Measurements from ENCODE around the gene SCIN. TPM values are rescaled to one million over a fixed set of nuclear protein-coding genes. Genes with fewer than 3 reads are reported as not detected.

Gene SCIN
- total and polyA plus RNA-seq, 2 experiments from 2014 or later, result 0.32 to 0.64 TPM

- Histone ChIP-seq H3K79me2 (ENCODE audit: insufficient read depth) (no peaks in the 10 kb centered on the region), H3K9me3 (ENCODE audit: low read depth) (no peaks in the 10 kb centered on the region), H3K9me2 (ENCODE audit: insufficient read depth) (no peaks in the 10 kb centered on the region), H2AFZ (peak overlapping the region; percentile 71), H3K36me3 (ENCODE audit: low read depth) (no peaks in the 10 kb centered on the region), H4K20me1 (ENCODE audit: insufficient read depth) (no peaks in the 10 kb centered on the region), H3F3A (ENCODE audit: insufficient read depth) (no peaks in the 10 kb centered on the region), H3K4me1 (ENCODE audit: insufficient read depth) (no peaks in the 10 kb centered on the region), H3K27me3 (replicated peaks; ENCODE audit: insufficient read depth) (no peaks in the 10 kb centered on the region), H3K4me3 (no peak overlapping the region), H3K4me2 (ENCODE audit: unreplicated experiment) (no peak overlapping the region), H3K9ac (no peak overlapping the region), H3K27ac (no peak overlapping the region)
- no peak for DNase-seq
- TF ChIP-seq EZH2phosphoT487 (IDR thresholded peaks at IDR 0.05; ENCODE audit: insufficient read depth, low read depth), result no peak
- TF ChIP-seq EZH2 (IDR thresholded peaks at IDR 0.05; ENCODE audit: insufficient read depth, poor library complexity, severe bottlenecking), result no peak
- WGBS, 2 experiments (ENCODE audit: low coverage in 1 of 2, low lambda C conversion rate in 2 of 2, missing lambda C conversion rate in 2 of 2), result 58 to 61% methylated on average over 7 of the region's 7 CpGs
- in situ Hi-C loops (cut with MboI), result no loop called here
Measured at GRCh38 chr7:12557282-12557681, 13.2 kb upstream of the SCIN start.

GRCh38 chr7:12564996-12565764 lies 5.3 kb upstream of the SCIN start:
- Histone ChIP-seq H2AFZ (no peak overlapping the region), H3K79me2 (ENCODE audit: insufficient read depth) (no peaks in the 10 kb centered on the region), H4K20me1 (ENCODE audit: insufficient read depth) (no peaks in the 10 kb centered on the region), H3F3A (ENCODE audit: insufficient read depth) (no peaks in the 10 kb centered on the region), H3K36me3 (ENCODE audit: low read depth) (no peaks in the 10 kb centered on the region), H3K4me3 (no peak overlapping the region), H3K27ac (no peak overlapping the region), H3K9me2 (ENCODE audit: insufficient read depth) (no peaks in the 10 kb centered on the region), H3K27me3 (replicated peaks; ENCODE audit: insufficient read depth) (peaks cover 14% of the 10 kb centered on the region), H3K4me1 (ENCODE audit: insufficient read depth) (no peaks in the 10 kb centered on the region), H3K4me2 (ENCODE audit: unreplicated experiment) (no peak overlapping the region), H3K9me3 (ENCODE audit: low read depth) (no peaks in the 10 kb centered on the region), H3K9ac (no peak overlapping the region)
- 64 to 65% methylated on average over 4 of the region's 4 CpGs for WGBS, 2 experiments (ENCODE audit: low coverage in 1 of 2, low lambda C conversion rate in 2 of 2, missing lambda C conversion rate in 2 of 2)
- no peak for TF ChIP-seq EZH2 (IDR thresholded peaks at IDR 0.05; ENCODE audit: insufficient read depth, poor library complexity, severe bottlenecking)
- no peak for TF ChIP-seq EZH2phosphoT487 (IDR thresholded peaks at IDR 0.05; ENCODE audit: insufficient read depth, low read depth)
- in situ Hi-C loops (cut with MboI), result no loop called here
- no peak for DNase-seq

DNA sequence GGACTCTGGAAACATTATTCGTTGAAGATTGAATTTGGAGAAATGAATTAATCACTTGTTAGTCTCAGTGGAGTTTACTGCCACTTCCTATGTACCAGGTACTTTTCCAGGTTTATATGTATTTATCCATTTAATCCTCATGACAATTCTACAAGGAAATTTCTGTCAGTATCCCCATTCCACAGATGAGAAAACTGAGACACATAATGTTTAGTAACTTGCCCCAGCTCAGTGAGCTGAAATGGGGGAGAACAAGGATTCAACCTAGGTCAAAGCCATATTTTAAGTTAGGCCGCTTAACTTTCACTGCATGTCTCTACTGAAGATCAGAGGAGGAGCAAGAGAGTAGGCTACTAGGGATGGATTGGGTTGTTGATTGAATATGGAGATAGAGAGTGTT lies 4.6 kb upstream of the SCIN start:
- 53 to 63% methylated on average over 2 of the region's 2 CpGs for WGBS, 2 experiments (ENCODE audit: low coverage in 1 of 2, low lambda C conversion rate in 2 of 2, missing lambda C conversion rate in 2 of 2)
- Histone ChIP-seq H3K9ac (no peak overlapping the region), H2AFZ (no peak overlapping the region), H3K79me2 (ENCODE audit: insufficient read depth) (no peaks in the 10 kb centered on the region), H3K4me2 (ENCODE audit: unreplicated experiment) (no peak overlapping the region), H4K20me1 (ENCODE audit: insufficient read depth) (no peaks in the 10 kb centered on the region), H3F3A (ENCODE audit: insufficient read depth) (no peaks in the 10 kb centered on the region), H3K36me3 (ENCODE audit: low read depth) (no peaks in the 10 kb centered on the region), H3K4me3 (no peak overlapping the region), H3K9me3 (ENCODE audit: low read depth) (no peaks in the 10 kb centered on the region), H3K27me3 (replicated peaks; ENCODE audit: insufficient read depth) (peaks cover 16% of the 10 kb centered on the region), H3K4me1 (ENCODE audit: insufficient read depth) (no peaks in the 10 kb centered on the region), H3K9me2 (ENCODE audit: insufficient read depth) (no peaks in the 10 kb centered on the region), H3K27ac (no peak overlapping the region)
- no peak for DNase-seq
- in situ Hi-C loops (cut with MboI), result no loop called here
- TF ChIP-seq EZH2 (IDR thresholded peaks at IDR 0.05; ENCODE audit: insufficient read depth, poor library complexity, severe bottlenecking) (no peak), EZH2phosphoT487 (IDR thresholded peaks at IDR 0.05; ENCODE audit: insufficient read depth, low read depth) (no peak)

DNA sequence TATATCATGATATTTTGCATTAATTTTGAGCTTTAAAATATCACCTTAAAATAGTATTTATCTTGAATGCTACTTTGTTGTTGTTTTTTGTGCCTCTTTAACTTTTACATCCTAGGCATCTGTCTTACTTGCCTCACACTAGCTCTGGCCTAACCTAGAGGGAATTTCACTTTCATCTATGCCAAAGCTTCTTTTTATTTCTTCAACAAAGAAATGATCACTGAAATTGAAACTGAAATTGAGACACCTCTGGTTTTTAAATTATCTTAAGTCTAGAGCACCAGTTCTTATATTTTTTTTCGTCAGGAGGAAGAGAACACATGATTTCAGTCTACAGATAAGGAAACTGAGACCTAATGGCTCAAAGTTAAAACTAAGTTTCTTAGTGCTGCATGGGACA lies 3.5 kb upstream of the SCIN start:
- WGBS, 2 experiments (ENCODE audit: low coverage in 1 of 2, low lambda C conversion rate in 2 of 2, missing lambda C conversion rate in 2 of 2), result 15 to 40% methylated on average over 1 of the region's 1 CpG
- TF ChIP-seq EZH2phosphoT487 (IDR thresholded peaks at IDR 0.05; ENCODE audit: insufficient read depth, low read depth) (no peak), EZH2 (IDR thresholded peaks at IDR 0.05; ENCODE audit: insufficient read depth, poor library complexity, severe bottlenecking) (no peak)
- Histone ChIP-seq H3K9me2 (ENCODE audit: insufficient read depth) (no peaks in the 10 kb centered on the region), H3K27me3 (replicated peaks; ENCODE audit: insufficient read depth) (peaks cover 20% of the 10 kb centered on the region), H3K4me3 (no peak overlapping the region), H3K4me1 (ENCODE audit: insufficient read depth) (no peaks in the 10 kb centered on the region), H3K27ac (no peak overlapping the region), H3K36me3 (ENCODE audit: low read depth) (no peaks in the 10 kb centered on the region), H3K9me3 (ENCODE audit: low read depth) (no peaks in the 10 kb centered on the region), H3F3A (ENCODE audit: insufficient read depth) (no peaks in the 10 kb centered on the region), H3K9ac (no peak overlapping the region), H3K79me2 (ENCODE audit: insufficient read depth) (no peaks in the 10 kb centered on the region), H3K4me2 (ENCODE audit: unreplicated experiment) (no peak overlapping the region), H2AFZ (0 out of 2 replicates have a peak overlapping the region, but pooled peaks have one; percentile 11), H4K20me1 (ENCODE audit: insufficient read depth) (no peaks in the 10 kb centered on the region)
- no peak for DNase-seq
- in situ Hi-C loops (cut with MboI), result no loop called here
